Measurements from ENCODE around the gene INSIG1.
A peak's percentile ranks its signal among the peaks of the same experiment; 100 is the strongest.

Gene INSIG1

DNA sequence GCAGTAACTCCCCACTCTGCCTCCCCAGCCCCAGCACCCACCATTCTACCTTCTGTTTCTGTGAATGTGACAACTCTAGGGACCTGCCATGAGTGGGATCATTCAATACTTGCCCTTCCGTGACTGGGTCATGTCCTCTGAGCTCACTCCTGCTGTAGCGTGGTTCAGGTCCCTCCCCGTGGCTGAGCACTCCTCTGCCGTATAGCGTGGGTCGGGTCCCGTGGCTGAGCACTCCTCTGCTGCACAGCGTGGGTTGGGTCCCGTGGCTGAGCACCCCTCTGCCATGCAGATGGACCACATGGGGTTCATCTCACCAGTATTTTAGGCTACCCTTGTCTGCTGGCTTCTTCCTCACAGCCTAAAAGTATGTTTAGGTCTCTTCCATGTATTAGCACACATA is 43.0 kb downstream of the INSIG1 start:
- Histone ChIP-seq H3K4me2 (peak overlapping the region in 5 of 11 experiments; percentile 79 to 91 (median 82); a peak in 7 of 22 replicates), H3K36me3 (no peaks in the 10 kb centered on the region)

DNA sequence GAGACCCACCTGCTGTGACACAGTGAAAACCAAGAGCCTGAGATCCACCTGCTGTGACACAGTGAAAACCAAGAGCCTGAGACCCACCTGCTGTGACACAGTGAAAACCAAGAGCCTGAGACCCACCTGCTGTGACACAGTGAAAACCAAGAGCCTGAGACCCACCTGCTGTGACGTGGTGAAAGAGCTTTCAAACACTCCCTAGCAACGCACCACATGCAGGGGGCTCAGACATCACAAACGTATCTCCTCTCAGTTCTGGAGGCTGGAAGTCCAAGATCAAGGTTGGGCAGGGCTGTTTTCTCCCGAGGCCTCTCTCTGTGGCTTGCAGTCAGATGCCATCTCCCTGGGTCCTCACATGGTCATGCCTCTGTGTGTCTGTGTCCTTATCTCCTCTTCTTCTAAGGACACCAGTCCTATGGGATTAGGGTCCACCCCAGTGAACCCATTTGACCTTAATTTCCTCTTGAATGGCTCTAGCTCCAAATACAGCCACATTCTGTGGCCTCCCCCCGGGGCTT is 43.8 kb downstream of the INSIG1 start:
- Histone ChIP-seq H3K9ac (no peak overlapping the region), H3K4me2 (peak overlapping the region in 5 of 11 experiments; percentile 21 to 47 (median 34); a peak in 6 of 22 replicates), H3K27ac (no peak overlapping the region), H3K36me3 (no peaks in the 10 kb centered on the region), H3K27me3 (peaks cover 0 to 38% (median 3%) of the 10 kb centered on the region in 11 experiments; a peak in 8 of 22 replicates), H4K20me1 (peaks cover 0 to 8% (median 0%) of the 10 kb centered on the region in 11 experiments; a peak in 4 of 22 replicates), H3K4me3 (no peak overlapping the region), H3K4me1 (peaks cover 27 to 67% (median 46%) of the 10 kb centered on the region in 10 experiments), H3K9me3 (replicated peaks in 1 of 11) (no peaks in the 10 kb centered on the region)
- no peak for TF ChIP-seq Cebpa-rat (IDR thresholded peaks at IDR 0.05)

More for the DNA sequence above, 43.0 kb downstream of the INSIG1 start:
- no peak for TF ChIP-seq Cebpa-rat (IDR thresholded peaks at IDR 0.05)
- Histone ChIP-seq H3K4me3 (no peak overlapping the region), H3K9ac (no peak overlapping the region), H3K4me1 (peaks cover 27 to 67% (median 46%) of the 10 kb centered on the region in 10 experiments), H3K9me3 (replicated peaks in 1 of 11) (no peaks in the 10 kb centered on the region), H4K20me1 (peaks cover 0 to 8% (median 0%) of the 10 kb centered on the region in 11 experiments; a peak in 4 of 22 replicates), H3K27me3 (peaks cover 0 to 37% (median 3%) of the 10 kb centered on the region in 11 experiments; a peak in 8 of 22 replicates), H3K27ac (no peak overlapping the region)

- Histone ChIP-seq H3K4me1 (peaks cover 27 to 67% (median 46%) of the 10 kb centered on the region in 10 experiments), H3K9me3 (replicated peaks in 1 of 11) (no peaks in the 10 kb centered on the region), H3K27ac (no peak overlapping the region), H3K4me2 (peak overlapping the region in 2 of 11 experiments; percentile 32 to 47; a peak in 4 of 22 replicates), H4K20me1 (peaks cover 0 to 8% (median 0%) of the 10 kb centered on the region in 11 experiments; a peak in 4 of 22 replicates), H3K4me3 (no peak overlapping the region), H3K27me3 (peaks cover 0 to 38% (median 3%) of the 10 kb centered on the region in 11 experiments; a peak in 8 of 22 replicates), H3K9ac (no peak overlapping the region), H3K36me3 (no peaks in the 10 kb centered on the region)
- no peak for TF ChIP-seq Cebpa-rat (IDR thresholded peaks at IDR 0.05)
These were observed 44.6 kb downstream of the INSIG1 start for GRCh38 chr7:155342313-155342712.

DNA sequence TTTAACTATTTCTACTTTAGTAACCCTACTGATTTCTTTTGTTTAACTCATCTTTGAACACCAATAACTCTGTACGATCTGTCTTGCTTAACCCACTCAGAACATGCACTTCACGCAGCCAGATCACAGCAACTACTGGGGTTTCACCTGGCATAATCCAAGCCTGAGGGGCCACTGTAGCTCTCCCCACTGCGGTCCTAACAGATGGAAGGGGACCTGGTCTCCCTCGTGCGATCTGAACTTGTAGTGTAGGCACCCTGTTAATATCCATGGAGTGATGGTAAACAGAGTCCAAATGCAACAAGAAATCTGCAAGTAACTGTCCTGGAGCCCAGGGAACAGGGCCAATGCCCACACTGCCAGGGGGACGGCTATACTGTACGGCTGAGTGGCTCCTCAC is 45.5 kb downstream of the INSIG1 start:
- Histone ChIP-seq H3K9ac (no peak overlapping the region), H3K27ac (no peak overlapping the region), H3K27me3 (peaks cover 0 to 38% (median 3%) of the 10 kb centered on the region in 11 experiments; a peak in 8 of 22 replicates), H3K9me3 (replicated peaks in 1 of 11) (no peaks in the 10 kb centered on the region), H3K4me2 (peak overlapping the region in 6 of 11 experiments; percentile 98 to 100 (median 99); a peak in 9 of 22 replicates), H4K20me1 (peaks cover 0 to 3% (median 0%) of the 10 kb centered on the region in 11 experiments; a peak in 4 of 22 replicates), H3K4me3 (no peak overlapping the region), H3K4me1 (peaks cover 27 to 62% (median 42%) of the 10 kb centered on the region in 10 experiments), H3K36me3 (no peaks in the 10 kb centered on the region)
- TF ChIP-seq Cebpa-rat (IDR thresholded peaks at IDR 0.05), result no peak

DNA sequence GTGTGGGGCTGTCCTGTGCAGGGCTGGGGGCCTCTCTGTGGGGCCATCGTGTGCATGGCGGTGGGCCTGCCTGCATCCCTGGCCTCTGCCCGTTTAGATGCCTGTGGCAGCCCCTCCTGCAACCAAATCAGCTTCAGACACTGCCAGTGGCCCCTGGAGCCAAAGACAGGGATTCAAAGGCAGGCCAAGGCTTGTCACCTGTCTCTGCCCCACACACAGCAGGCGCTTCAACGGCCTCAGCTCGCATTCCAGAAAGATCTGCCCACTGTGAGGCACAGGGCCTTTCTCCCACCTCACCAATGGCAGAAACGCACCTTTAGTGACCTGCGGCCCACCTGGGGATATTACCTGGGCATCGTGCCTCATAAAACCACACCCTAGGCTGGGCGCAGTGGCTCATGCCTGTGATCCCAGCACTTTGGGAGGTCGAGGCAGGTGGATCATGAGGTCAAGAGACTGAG is 46.0 kb downstream of the INSIG1 start:
- TF ChIP-seq Cebpa-rat (IDR thresholded peaks at IDR 0.05), result no peak
- peak overlapping the region in 8 of 11 experiments; percentile 24 to 100 (median 99); a peak in 12 of 22 replicates for H3K4me2 ChIP-seq

GRCh38 chr7:155344270-155344617 is 46.6 kb downstream of the INSIG1 start:
- H3K9me3 ChIP-seq (replicated peaks in 1 of 11), result no peaks in the 10 kb centered on the region
- H3K27me3 ChIP-seq, result peaks cover 0 to 39% (median 3%) of the 10 kb centered on the region in 11 experiments; a peak in 8 of 22 replicates
- peak overlapping the region; percentile 93 to 100 (median 99) for H3K4me2 ChIP-seq
- H3K4me1 ChIP-seq, result peaks cover 17 to 56% (median 33%) of the 10 kb centered on the region in 10 experiments
- H3K4me3 ChIP-seq, result peak overlapping the region; percentile 58 to 78 (median 65)
- TF ChIP-seq Cebpa-rat (IDR thresholded peaks at IDR 0.05), result no peak
- peaks cover 0 to 3% (median 0%) of the 10 kb centered on the region in 11 experiments; a peak in 3 of 22 replicates for H4K20me1 ChIP-seq
- peak overlapping the region in 10 of 11 experiments; percentile 28 to 75 (median 66); a peak in 15 of 22 replicates for H3K27ac ChIP-seq
- H3K36me3 ChIP-seq, result no peaks in the 10 kb centered on the region
- peak overlapping the region; percentile 68 to 83 (median 78) for H3K9ac ChIP-seq

More for the DNA sequence above, 46.0 kb downstream of the INSIG1 start:
- peaks cover 0 to 3% (median 0%) of the 10 kb centered on the region in 11 experiments; a peak in 3 of 22 replicates for H4K20me1 ChIP-seq
- peaks cover 0 to 38% (median 3%) of the 10 kb centered on the region in 11 experiments; a peak in 8 of 22 replicates for H3K27me3 ChIP-seq
- no peak overlapping the region for H3K27ac ChIP-seq
- no peaks in the 10 kb centered on the region for H3K36me3 ChIP-seq
- no peak overlapping the region for H3K9ac ChIP-seq
- H3K4me1 ChIP-seq, result peaks cover 21 to 57% (median 36%) of the 10 kb centered on the region in 10 experiments
- no peak overlapping the region for H3K4me3 ChIP-seq
- H3K9me3 ChIP-seq (replicated peaks in 1 of 11), result no peaks in the 10 kb centered on the region

GRCh38 chr7:155344618-155345433 is 47.1 kb downstream of the INSIG1 start:
- peaks cover 17 to 56% (median 33%) of the 10 kb centered on the region in 10 experiments; a peak in 18 of 20 replicates for H3K4me1 ChIP-seq
- H3K9me3 ChIP-seq (replicated peaks in 1 of 11), result no peaks in the 10 kb centered on the region
- H3K4me3 ChIP-seq, result peak overlapping the region; percentile 58 to 78 (median 65)
- H4K20me1 ChIP-seq, result no peaks in the 10 kb centered on the region; a peak in 3 of 22 replicates
- no peak for TF ChIP-seq Cebpa-rat (IDR thresholded peaks at IDR 0.05)
- H3K4me2 ChIP-seq, result peak overlapping the region; percentile 93 to 100 (median 99)
- H3K27ac ChIP-seq, result peak overlapping the region in 10 of 11 experiments; percentile 28 to 75 (median 66); a peak in 16 of 22 replicates
- peak overlapping the region; percentile 68 to 83 (median 78) for H3K9ac ChIP-seq
- H3K36me3 ChIP-seq, result no peaks in the 10 kb centered on the region
- peaks cover 0 to 39% (median 4%) of the 10 kb centered on the region in 11 experiments; a peak in 7 of 22 replicates for H3K27me3 ChIP-seq

- Histone ChIP-seq H3K36me3 (no peaks in the 10 kb centered on the region), H3K27ac (no peak overlapping the region), H3K4me3 (peak overlapping the region in 2 of 10 experiments; percentile 61 to 69; a peak in 1 of 20 replicates), H4K20me1 (no peaks in the 10 kb centered on the region), H3K4me2 (peak overlapping the region; percentile 93 to 100 (median 99)), H3K9me3 (replicated peaks in 1 of 11) (no peaks in the 10 kb centered on the region), H3K27me3 (peaks cover 0 to 35% (median 4%) of the 10 kb centered on the region in 11 experiments; a peak in 7 of 22 replicates), H3K9ac (peak overlapping the region in 6 of 11 experiments; percentile 7 to 83 (median 80); a peak in 5 of 22 replicates), H3K4me1 (peaks cover 17 to 52% (median 29%) of the 10 kb centered on the region in 10 experiments; a peak in 18 of 20 replicates)
- TF ChIP-seq Cebpa-rat (IDR thresholded peaks at IDR 0.05), result no peak
These were observed 47.8 kb downstream of the INSIG1 start for GRCh38 chr7:155345490-155345889.
